ENCODE data around the gene NREP. TPM values are rescaled to one million over a fixed set of nuclear protein-coding genes. Genes with fewer than 3 reads are reported as not detected.

Gene NREP, protein sequence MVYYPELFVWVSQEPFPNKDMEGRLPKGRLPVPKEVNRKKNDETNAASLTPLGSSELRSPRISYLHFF
- 0.68 and 22.9 TPM in 2 replicates for total RNA-seq

DNA sequence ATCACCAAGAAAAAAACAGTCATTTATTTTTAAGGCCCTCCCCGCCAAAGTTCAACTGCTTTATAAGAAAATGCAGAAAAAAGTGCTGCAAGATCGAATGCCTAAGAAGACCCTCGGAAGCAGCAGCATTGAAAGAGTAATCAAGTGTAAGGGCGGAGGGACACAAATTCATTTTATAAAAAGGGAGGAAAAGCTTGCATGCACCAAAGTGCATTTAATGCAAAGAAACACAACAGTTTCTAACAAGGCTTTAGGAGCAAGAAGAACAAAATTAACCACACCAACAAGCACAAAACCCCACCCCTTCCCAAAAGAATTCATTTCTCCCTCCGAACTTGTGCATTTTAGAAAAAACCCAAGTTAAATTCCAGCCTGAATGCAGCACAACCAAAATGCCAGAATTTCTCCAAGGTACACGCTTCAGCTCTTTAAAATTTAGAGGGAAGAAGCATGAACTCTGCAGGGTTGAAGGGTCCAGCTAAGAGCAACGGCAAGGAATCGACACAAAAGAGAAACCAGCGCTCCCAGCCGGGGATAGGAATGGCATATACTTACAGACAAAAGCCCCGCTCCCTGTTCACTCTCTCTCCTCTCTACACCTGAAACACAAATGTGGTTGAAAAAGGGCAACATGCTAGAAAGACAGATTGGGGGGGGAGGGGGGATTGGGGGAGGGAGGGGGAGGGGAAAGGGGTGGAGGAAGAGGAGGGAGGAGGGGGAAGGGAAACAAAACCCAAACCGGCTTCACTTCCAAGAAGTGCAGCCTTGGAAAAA, at the start of gene NREP:
NREP (minus strand) TSS at position 614 of the 774 bp plus-strand sequence. CDS start 1,422 bp downstream, outside the sequence.

Other genes with a start within 250 kb of the NREP start
- 76.0 and 83.4 TPM in 2 replicates for gene STARD4, start 244.7 kb downstream of the NREP start, total RNA-seq